ENCODE results near the gene GRAMD1B.

Gene GRAMD1B

DNA sequence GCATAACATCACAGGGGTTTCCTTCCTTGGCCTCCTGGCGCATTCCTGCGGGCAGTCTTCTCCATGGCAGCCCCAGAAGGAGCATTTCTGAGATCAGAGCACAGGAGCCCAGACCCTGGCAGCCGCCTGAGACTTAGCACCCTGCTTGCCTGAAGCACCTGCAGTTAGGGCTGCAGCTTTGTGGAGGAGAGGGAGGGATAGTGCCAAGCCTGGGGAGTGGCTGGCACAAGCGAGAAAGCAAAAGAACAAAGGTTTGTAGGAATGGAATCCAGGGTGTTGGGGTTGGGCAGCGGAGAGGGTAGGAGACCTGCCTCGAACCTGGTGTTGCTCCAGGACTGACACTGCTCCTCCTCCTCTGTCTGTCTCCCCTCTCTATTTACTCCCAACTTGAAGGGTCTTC is 157.5 kb downstream of the GRAMD1B start:
- DNase-seq (ENCODE audit: low read depth in 3 of 3), result no peak

GRCh38 chr11:123588117-123588863 is 158.2 kb downstream of the GRAMD1B start:
- DNase-seq (ENCODE audit: low read depth in 3 of 3), result no peak

- no peak for DNase-seq (ENCODE audit: low read depth in 3 of 3)
Observed at GRCh38 chr11:123588864-123589262, 158.8 kb downstream of the GRAMD1B start.

DNA sequence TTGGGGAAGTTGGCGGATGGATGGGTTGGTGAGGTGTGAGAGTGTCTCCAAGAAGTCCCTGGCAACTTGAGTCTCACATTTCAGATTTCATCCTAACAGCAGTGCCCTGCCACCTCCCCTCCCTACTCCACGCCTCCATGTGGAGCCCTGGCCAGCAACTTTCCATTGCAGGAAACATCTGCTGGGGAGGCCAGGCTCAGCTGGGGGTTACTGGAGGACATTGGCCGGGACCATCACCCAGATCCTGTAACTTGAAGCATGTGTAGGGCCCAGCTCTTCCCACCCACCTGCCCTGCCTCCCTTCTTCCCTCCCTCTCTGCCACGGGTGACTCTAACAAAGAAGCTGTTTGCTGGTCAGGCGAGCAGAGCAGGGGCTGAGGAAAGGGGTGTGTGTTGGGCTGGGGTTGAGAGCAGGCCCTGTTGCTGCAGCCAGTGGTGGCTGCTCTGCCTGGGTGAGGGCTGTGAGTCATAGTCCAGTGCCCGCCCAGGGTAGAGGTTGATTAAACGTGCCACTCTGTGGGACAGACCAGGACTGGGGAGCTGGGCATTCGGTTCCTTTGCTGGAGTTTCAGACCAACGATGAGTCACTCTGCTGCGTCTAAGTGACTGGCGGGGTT is 160.3 kb downstream of the GRAMD1B start:
- DNase-seq (ENCODE audit: low read depth in 3 of 3), result no peak

- no peak for DNase-seq (ENCODE audit: low read depth in 3 of 3)
Observed at GRCh38 chr11:123593570-123593969, 163.5 kb downstream of the GRAMD1B start.

DNA sequence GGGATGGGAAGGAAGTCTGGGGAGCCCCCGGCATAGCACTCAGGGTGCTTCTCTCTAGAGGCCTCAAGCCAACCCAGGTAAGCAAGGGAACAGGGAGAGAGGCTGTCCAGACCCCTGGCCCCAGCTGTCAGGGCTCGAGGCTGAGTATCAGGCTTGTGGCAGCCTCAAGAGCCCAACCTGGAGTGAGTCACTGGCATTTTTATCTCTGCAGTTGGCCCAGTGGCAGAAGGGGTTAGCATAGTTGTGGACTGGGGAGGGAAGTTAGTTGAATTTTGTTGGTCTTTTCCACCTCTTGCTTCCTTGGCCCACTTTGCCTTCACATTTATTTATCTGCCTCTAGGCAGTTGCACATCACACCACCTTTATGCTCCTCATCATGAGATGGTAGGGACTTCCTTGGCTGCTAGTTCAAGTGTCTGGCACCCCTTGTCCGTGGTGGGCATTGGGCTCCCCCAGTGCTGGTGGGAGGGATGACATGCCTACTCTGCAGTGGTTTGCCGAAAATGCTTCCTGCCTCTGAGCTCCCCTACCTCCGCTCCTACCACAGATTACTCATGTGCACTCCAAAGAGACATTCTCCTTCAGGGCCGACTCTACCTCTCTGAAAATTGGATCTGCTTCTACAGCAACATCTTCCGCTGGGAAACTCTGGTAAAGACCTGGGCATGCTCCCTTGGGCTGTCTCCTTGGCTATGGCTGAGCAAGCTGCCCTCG is 164.3 kb downstream of the GRAMD1B start:
- no peak for DNase-seq (ENCODE audit: low read depth in 3 of 3)

DNA sequence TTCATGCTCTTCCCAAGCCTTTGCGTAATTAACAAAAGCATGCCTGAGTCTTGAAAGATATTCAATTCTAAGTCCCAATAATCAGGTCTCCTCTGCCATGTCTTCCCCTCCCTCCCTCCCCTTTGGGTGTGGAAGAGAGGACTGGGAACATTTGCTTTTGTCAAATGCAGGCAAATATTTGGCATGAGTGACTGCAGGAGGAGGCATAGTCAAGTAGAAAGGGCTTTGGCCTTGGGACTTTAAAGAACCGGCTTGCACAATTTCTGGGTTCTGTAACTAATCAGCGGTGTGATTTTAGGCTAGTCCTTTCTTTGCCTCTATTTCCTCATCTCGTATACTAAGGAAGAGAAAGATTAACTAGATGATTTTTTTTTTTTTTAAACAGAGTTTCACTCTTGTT is 164.9 kb downstream of the GRAMD1B start:
- no peak for DNase-seq (ENCODE audit: low read depth in 3 of 3)

GRCh38 chr11:123597859-123598258 is 167.8 kb downstream of the GRAMD1B start:
- DNase-seq (ENCODE audit: low read depth in 3 of 3), result no peak

DNA sequence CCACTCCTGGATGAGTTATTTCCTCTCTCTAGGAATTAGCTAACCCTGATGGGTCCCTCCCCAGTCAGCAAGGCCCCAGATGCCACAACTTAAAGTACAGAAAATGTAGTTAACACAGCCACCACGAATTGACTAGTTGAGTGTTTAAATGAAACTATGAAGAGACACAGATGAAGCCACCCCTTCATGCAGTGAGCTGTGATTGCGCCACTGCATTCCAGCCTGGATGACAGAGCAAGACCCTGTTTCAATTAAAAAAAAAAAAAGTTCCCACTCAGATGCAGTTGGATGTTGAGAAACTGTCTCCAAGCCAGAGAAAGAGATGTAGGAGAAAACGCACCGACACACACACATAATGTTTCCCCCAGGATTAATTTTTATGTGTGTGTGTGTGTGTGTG is 171.1 kb downstream of the GRAMD1B start:
- no peak for DNase-seq (ENCODE audit: low read depth in 3 of 3)

DNA sequence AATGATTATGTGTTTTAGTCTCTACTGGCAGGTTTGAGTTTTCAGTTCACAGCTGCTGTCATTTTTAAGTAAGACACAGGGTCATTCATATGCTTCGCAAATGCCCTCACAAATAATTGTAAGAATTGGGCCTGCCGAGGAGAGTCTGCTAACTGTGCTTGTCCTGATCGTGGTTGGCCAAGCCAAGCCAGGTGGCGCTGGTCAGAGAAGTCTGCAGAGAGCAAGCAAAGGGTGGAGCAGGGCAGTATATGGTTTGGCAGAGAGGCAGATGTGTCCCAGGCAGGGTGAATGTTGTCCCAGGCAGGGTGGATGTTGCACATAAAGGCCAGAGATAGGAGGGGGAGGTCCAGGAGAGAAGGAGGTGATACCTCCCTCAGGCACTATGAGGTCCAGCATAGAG is 171.7 kb downstream of the GRAMD1B start:
- DNase-seq (ENCODE audit: low read depth in 3 of 3), result no peak

DNA sequence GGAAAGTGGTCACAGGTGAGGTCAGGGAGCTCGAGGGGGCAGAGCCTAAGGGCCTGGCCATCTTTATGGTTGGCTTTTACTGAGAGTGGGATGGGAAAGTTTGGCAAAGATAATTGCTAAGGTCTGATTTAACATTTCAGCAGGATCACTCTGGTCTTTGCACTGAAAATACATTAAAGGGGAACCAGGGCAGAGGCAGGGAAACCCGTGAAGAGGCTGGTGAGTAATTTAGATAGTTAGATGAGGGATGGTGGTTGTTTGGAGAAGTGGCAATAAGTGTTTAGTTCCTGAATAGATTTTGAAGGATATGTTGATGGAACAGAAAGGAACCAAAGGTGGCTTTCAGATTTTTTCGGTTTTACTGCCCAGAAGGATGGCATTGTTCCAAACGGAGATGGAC is 173.6 kb downstream of the GRAMD1B start:
- no peak for DNase-seq (ENCODE audit: low read depth in 3 of 3)

DNA sequence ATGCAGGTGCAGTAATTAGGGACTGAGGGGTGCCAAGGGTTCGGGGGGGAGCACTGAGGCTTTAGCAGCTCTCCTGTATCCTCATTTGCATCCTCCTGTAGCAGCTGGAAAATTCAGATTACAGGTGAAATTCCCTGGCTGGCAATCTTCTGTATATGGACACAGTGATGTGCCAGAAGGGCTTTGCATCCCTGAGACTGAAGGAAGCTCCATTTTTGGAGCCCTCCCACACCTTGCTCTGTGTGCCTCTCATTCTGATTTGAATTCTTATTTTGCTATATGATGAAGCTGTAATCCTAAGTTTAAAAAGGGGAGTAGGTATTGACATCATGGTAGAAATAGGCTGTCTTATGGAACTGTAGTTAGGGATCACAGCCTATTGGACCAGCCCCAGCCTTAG is 177.7 kb downstream of the GRAMD1B start:
- DNase-seq (ENCODE audit: low read depth in 3 of 3), result no peak

- DNase-seq (ENCODE audit: low read depth in 3 of 3), result no peak
Observed at GRCh38 chr11:123608371-123608770, 178.3 kb downstream of the GRAMD1B start.

DNA sequence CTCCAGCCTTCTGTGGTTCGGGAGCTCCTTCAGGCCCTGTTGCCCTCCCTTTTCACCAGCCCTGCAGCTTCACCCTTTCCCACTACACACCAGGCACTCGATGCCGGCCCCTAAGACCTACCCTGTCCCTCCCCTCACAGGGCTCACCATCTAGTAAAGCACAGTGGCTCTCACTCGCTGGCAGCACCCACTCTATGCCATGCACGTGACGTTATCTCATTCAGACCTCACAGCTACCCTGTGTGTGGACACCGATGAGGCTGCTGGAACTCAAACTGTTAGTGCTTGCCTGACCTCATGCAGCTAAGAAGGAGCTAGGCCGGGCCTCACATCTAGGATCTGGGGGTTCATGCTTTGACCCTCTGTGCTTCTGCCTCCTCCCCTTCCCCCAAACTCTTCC is 178.9 kb downstream of the GRAMD1B start:
- no peak for DNase-seq (ENCODE audit: low read depth in 3 of 3)

GRCh38 chr11:123611698-123612097 is 181.6 kb downstream of the GRAMD1B start:
- no peak for DNase-seq (ENCODE audit: low read depth in 3 of 3)

DNA sequence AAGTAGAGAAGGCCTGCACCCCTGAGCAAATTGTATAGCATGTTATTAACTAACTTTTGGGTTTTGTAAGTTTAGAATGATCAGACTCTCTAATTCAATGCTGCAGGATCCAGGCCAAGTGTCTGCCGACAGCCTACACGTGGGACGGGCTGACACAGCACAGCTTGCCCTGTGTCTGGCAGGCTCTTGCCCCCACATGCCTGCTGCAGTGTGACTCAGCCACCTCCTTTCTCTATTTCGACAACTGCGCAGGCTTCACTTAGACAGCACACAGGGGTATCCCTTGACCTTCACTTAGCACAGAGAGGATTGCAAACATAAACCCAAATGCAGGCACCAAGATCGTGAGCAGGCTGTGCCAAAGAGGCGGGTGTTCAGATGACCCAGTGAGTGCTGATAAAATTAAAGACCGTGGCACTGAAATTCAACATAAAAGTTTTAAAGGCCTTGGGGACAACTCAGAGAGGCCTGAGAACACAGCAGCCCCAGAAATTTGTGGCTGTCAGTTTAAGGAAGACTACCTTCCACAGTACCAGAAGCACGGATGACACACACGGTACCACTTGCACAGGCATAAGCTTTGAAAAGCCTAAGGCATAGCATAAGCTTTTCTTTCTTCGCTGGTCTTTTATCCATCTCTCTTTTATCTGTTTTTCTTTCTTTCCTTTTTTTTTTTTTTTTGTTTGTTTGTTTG is 186.6 kb downstream of the GRAMD1B start:
- no peak for DNase-seq (ENCODE audit: low read depth in 3 of 3)

- DNase-seq (ENCODE audit: low read depth in 3 of 3), result no peak
Observed at GRCh38 chr11:123622576-123622975, 192.5 kb downstream of the GRAMD1B start.

GRCh38 chr11:123624974-123625373 is 194.9 kb downstream of the GRAMD1B start:
- DNase-seq (ENCODE audit: low read depth in 3 of 3), result no peak

DNA sequence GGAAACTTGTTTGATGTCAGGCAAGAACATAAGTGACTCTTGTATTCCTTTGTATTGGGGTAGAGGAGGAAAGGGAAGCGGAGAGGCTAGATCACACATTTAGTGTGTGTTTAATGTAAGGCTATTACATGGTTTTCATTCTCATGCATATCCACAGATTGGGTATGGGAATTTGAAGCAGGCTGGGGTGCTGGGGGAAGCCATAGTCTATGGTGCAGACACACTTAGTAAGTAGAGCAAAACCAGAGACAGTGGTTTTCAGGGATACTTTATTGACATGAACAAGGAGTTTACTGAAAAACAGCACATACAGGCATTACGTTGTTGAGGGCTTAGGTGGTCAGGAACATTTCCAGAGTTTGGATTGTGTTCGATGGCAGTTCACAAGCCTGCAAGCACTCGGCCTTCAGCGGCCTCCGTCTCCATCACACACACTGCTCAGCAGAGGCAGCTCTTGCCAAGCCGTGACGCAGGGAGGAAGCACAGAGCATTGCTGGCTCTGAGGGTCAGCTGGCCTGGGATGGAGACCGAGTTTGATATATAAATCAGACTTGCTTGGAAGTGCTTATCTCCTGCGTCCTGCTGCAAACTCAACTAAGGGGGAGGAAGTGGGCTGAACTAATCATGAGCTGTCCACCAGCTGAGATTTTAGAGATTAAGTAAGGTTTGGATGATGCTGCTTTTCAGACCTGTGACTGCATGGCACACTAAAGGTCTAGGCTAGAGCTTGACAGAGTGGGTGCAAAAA is 199.0 kb downstream of the GRAMD1B start:
- no peak for DNase-seq (ENCODE audit: low read depth in 3 of 3)

- DNase-seq (ENCODE audit: low read depth in 3 of 3), result no peak
Observed at GRCh38 chr11:123630126-123630608, 200.1 kb downstream of the GRAMD1B start.

- no peak for DNase-seq (ENCODE audit: low read depth in 3 of 3)
Observed at GRCh38 chr11:123640029-123640428, 210.0 kb downstream of the GRAMD1B start.

All from stimulated activated CD4-positive, alpha-beta T cell treated with anti-CD3 and anti-CD28 coated beads, TNF-alpha, amount 100 ng/mL, for 24 hours (primary cell).